H9 (cell line): ENCODE results near the gene PTBP3. TPM values are rescaled to one million over a fixed set of nuclear protein-coding genes. Genes with fewer than 3 reads are reported as not detected.

Source experiments
- DNase-seq: peaks from one replicate; pipeline ENCODE4 v3.0.0-alpha.2; 2017
- H2AFZ ChIP-seq: one replicate; pipeline ENCODE4 v1.6.1; 2013; ENCODE audit warnings: mild to moderate bottlenecking, low read length, control low read depth, moderate library complexity
- H2AK5ac ChIP-seq: 2 replicates; pipeline ENCODE4 v1.6.1; 2013; ENCODE audit warnings: low read length, control low read depth, mixed read lengths; ENCODE audit not compliant: insufficient read length
- H2BK120ac ChIP-seq: one replicate; pipeline ENCODE4 v1.6.1; 2013; ENCODE audit warnings: low read depth, mild to moderate bottlenecking, low read length, control low read depth, inconsistent platforms; ENCODE audit not compliant: poor library complexity, severe bottlenecking
- H2BK12ac ChIP-seq: 2 replicates; pipeline ENCODE4 v1.6.1; 2013; ENCODE audit warnings: low read length, control low read depth, mixed read lengths, low read depth; ENCODE audit not compliant: insufficient read length
- H2BK15ac ChIP-seq: 2 replicates; pipeline ENCODE4 v1.6.1; 2013; ENCODE audit warnings: low read depth, low read length, control low read depth
- H2BK20ac ChIP-seq: one replicate; pipeline ENCODE4 v1.6.1; 2013; ENCODE audit warnings: low read depth, mild to moderate bottlenecking, low read length, control low read depth, inconsistent platforms; ENCODE audit not compliant: poor library complexity, severe bottlenecking
- H2BK5ac ChIP-seq: 2 replicates; pipeline ENCODE4 v1.6.1; 2013; ENCODE audit warnings: low read length, control low read depth, mixed read lengths; ENCODE audit not compliant: insufficient read length
- H3K14ac ChIP-seq: 2 replicates; pipeline ENCODE4 v1.6.1; 2013; ENCODE audit warnings: low read length, control low read depth; ENCODE audit not compliant: insufficient read depth
- H3K18ac ChIP-seq: 2 replicates; pipeline ENCODE4 v1.6.1; 2013; ENCODE audit warnings: low read depth, mild to moderate bottlenecking, mixed read lengths, low read length, control low read depth; ENCODE audit not compliant: insufficient read length
- H3K23ac ChIP-seq: 2 replicates; pipeline ENCODE4 v1.6.1; 2013; ENCODE audit warnings: low read length, control low read depth, mixed read lengths, low read depth; ENCODE audit not compliant: insufficient read length
- H3K23me2 ChIP-seq: 2 replicates; pipeline ENCODE4 v1.6.1; 2013; ENCODE audit warnings: low read depth, mild to moderate bottlenecking, mixed read lengths, low read length, control low read depth; ENCODE audit not compliant: insufficient read length, poor library complexity, severe bottlenecking
- H3K27ac ChIP-seq: 2 replicates; pipeline ENCODE4 v1.5.1; 2013; ENCODE audit warnings: low read length, control low read depth, mixed read lengths, low read depth; ENCODE audit not compliant: insufficient read length
- H3K27me3 ChIP-seq: 2 replicates; pipeline ENCODE4 v1.6.1; 2013; ENCODE audit warnings: low read length, control low read depth, inconsistent platforms; ENCODE audit not compliant: insufficient read depth
- H3K4ac ChIP-seq: 2 replicates; pipeline ENCODE4 v1.6.1; 2013; ENCODE audit warnings: low read depth, mild to moderate bottlenecking, control low read depth, inconsistent platforms, low read length, moderate library complexity
- H3K4me1 ChIP-seq: 2 replicates; pipeline ENCODE4 v1.6.1; 2013; ENCODE audit warnings: low read length, control low read depth, inconsistent platforms; ENCODE audit not compliant: insufficient read depth
- H3K4me2 ChIP-seq: 2 replicates; pipeline ENCODE4 v1.6.1; 2013; ENCODE audit warnings: low read length, control low read depth, mixed read lengths; ENCODE audit not compliant: insufficient read length, insufficient read depth
- H3K56ac ChIP-seq: 2 replicates; pipeline ENCODE4 v1.6.1; 2013; ENCODE audit warnings: low read depth, mild to moderate bottlenecking, mixed read lengths, low read length, control low read depth; ENCODE audit not compliant: insufficient read length
- H3K79me1 ChIP-seq: 2 replicates; pipeline ENCODE4 v1.6.1; 2013; ENCODE audit warnings: low read depth, mild to moderate bottlenecking, moderate library complexity, low read length, control low read depth, inconsistent platforms; ENCODE audit not compliant: insufficient read depth, poor library complexity, severe bottlenecking
- H3K79me2 ChIP-seq: 2 replicates; pipeline ENCODE4 v1.6.1; 2013; ENCODE audit warnings: low read length, control low read depth, inconsistent platforms; ENCODE audit not compliant: insufficient read depth
- H3K9ac ChIP-seq: 2 replicates; pipeline ENCODE4 v1.6.1; 2013; ENCODE audit warnings: low read length, control low read depth, mixed read lengths; ENCODE audit not compliant: insufficient read length; ENCODE audit errors: extremely low read depth
- H3K9me3 ChIP-seq: one replicate; pipeline ENCODE4 v1.6.1; 2013; ENCODE audit warnings: low read depth, low read length, inconsistent platforms; ENCODE audit not compliant: control insufficient read depth
- H3T11ph ChIP-seq: one replicate; pipeline ENCODE4 v1.6.1; 2013; ENCODE audit warnings: mild to moderate bottlenecking, low read length, control low read depth, inconsistent platforms
- H4K20me1 ChIP-seq: one replicate; pipeline ENCODE4 v1.6.1; 2013; ENCODE audit not compliant: control insufficient read depth, insufficient read length, insufficient read depth
- H4K5ac ChIP-seq: 2 replicates; pipeline ENCODE4 v1.6.1; 2013; ENCODE audit warnings: low read depth, mild to moderate bottlenecking, mixed read lengths, low read length, control low read depth; ENCODE audit not compliant: insufficient read length
- H4K8ac ChIP-seq: replicated peaks from 2 replicates; pipeline ENCODE4 v1.6.1; 2013; ENCODE audit warnings: low read length, control low read depth, mixed read lengths, low read depth; ENCODE audit not compliant: insufficient read length
- H4K91ac ChIP-seq: 2 replicates; pipeline ENCODE4 v1.6.1; 2013; ENCODE audit warnings: low read depth, mild to moderate bottlenecking, moderate library complexity, mixed read lengths, low read length, control low read depth; ENCODE audit not compliant: insufficient read length
- H3K27ac Mint-ChIP-seq, 3 experiments: 2 replicates in 2 of 3; 3 replicates in 1 of 3; pipeline ENCODE4 v1.8.0; 2020 to 2021; ENCODE audit warnings: mixed read lengths in 3 of 3, mild to moderate bottlenecking in 1 of 3, moderate library complexity in 1 of 3
- H3K27me3 Mint-ChIP-seq: 2 replicates; pipeline ENCODE4 v1.8.0; 2021; ENCODE audit warnings: low read depth, mild to moderate bottlenecking, moderate library complexity, mixed read lengths
- H3K36me3 Mint-ChIP-seq, 3 experiments: 2 replicates in 2 of 3; 3 replicates in 1 of 3; pipeline ENCODE4 v1.8.0; 2020 to 2021; ENCODE audit warnings: low read depth in 3 of 3, mixed read lengths in 3 of 3; ENCODE audit not compliant: insufficient read depth in 1 of 3
- H3K4me1 Mint-ChIP-seq, 2 experiments: 2 replicates each; pipeline ENCODE4 v1.8.0; 2020; ENCODE audit warnings: mixed read lengths in 2 of 2
- H3K4me3 Mint-ChIP-seq, 2 experiments: 2 replicates in 1 of 2; 3 replicates in 1 of 2; pipeline ENCODE4 v1.8.0; 2020 to 2021; ENCODE audit warnings: mild to moderate bottlenecking in 2 of 2, mixed read lengths in 2 of 2, moderate library complexity in 1 of 2
- H3K9me3 Mint-ChIP-seq, 2 experiments: 2 replicates in 1 of 2; 3 replicates in 1 of 2; pipeline ENCODE4 v1.8.0; 2020; ENCODE audit warnings: mild to moderate bottlenecking in 2 of 2, mixed read lengths in 2 of 2, moderate library complexity in 1 of 2
- total RNA-seq: library from RNA; stranded (reverse); gene quantifications from 2 replicates; pipeline ENCODE4 v1.2.1, GENCODE V29; 2021
- TF ChIP-seq, protein P1 (sequence below): fragments of 200-600 bp; sonication (generic); conservative IDR thresholded peaks from 3 replicates; pipeline ENCODE4 v1.8.0; 2021; ENCODE audit warnings: antibody characterized with exemption, mild to moderate bottlenecking

The PTBP3 gene
- total RNA-seq, 1 experiment from 2014 or later: 89.5 TPM

DNA sequence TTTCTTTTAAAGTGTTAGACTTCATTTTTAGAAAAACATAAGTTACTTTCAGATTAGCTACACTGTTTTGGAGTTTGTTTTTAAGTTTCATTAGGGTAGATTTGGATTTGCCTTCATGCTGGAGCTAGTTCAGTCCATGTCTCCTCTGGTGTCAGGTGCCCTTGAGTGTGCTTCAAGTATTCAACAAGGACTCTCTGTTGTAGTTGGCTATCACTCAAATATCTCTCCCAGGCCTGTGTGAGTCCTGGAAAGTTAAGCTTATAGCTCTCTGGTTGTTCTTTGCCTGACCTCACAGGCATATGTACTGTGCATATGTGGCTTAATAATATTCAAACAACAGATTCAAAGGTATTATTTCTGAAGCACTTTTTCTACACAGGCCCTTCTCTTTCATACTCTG, 45.4 kb downstream of the PTBP3 start:
- Histone ChIP-seq H3K9me3 (peaks cover 10% of the 10 kb centered on the region), H3K27me3 (no peaks in the 10 kb centered on the region), H2BK5ac (no peak overlapping the region), H2BK12ac (no peak overlapping the region), H3K4me2 (no peak overlapping the region), H3K4me1 (no peaks in the 10 kb centered on the region), H2BK120ac (no peak overlapping the region), H4K91ac (no peak overlapping the region), H2AK5ac (no peak overlapping the region), H4K5ac (no peak overlapping the region), H4K8ac (no peak overlapping the region), H4K20me1 (no peaks in the 10 kb centered on the region), H2BK15ac (no peak overlapping the region), H3K27ac (no peak overlapping the region), H3K23ac (no peak overlapping the region), H3K18ac (no peak overlapping the region), H2AFZ (no peak overlapping the region), H3K23me2 (no peaks in the 10 kb centered on the region), H3K4ac (no peak overlapping the region), H3K14ac (no peak overlapping the region), H3T11ph (no peak overlapping the region), H2BK20ac (no peak overlapping the region), H3K9ac (no peak overlapping the region), H3K79me2 (no peaks in the 10 kb centered on the region; the same call in 1 of the 2 replicates), H3K79me1 (no peaks in the 10 kb centered on the region), H3K56ac (no peak overlapping the region)
- H3K27me3 Mint-ChIP-seq: no peaks in the 10 kb centered on the region; the same call in 1 of the 2 replicates
- H3K27ac Mint-ChIP-seq: peak overlapping the region in 2 of 3 experiments; percentile 3 to 80; a peak in 2 of 7 replicates
- H3K9me3 Mint-ChIP-seq: peaks cover 35 to 41% of the 10 kb centered on the region in 2 experiments
- peaks cover 9 to 13% of the 10 kb centered on the region in 2 experiments for H3K4me1 Mint-ChIP-seq
- TF ChIP-seq, protein P1, sequence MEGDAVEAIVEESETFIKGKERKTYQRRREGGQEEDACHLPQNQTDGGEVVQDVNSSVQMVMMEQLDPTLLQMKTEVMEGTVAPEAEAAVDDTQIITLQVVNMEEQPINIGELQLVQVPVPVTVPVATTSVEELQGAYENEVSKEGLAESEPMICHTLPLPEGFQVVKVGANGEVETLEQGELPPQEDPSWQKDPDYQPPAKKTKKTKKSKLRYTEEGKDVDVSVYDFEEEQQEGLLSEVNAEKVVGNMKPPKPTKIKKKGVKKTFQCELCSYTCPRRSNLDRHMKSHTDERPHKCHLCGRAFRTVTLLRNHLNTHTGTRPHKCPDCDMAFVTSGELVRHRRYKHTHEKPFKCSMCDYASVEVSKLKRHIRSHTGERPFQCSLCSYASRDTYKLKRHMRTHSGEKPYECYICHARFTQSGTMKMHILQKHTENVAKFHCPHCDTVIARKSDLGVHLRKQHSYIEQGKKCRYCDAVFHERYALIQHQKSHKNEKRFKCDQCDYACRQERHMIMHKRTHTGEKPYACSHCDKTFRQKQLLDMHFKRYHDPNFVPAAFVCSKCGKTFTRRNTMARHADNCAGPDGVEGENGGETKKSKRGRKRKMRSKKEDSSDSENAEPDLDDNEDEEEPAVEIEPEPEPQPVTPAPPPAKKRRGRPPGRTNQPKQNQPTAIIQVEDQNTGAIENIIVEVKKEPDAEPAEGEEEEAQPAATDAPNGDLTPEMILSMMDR: no peak
- peaks cover 53 to 72% (median 54%) of the 10 kb centered on the region in 3 experiments for H3K36me3 Mint-ChIP-seq
- no peak for DNase-seq
- H3K4me3 Mint-ChIP-seq: no peak overlapping the region
